BJ (cell line): ENCODE data around the gene ZFP2. TPM values are rescaled to one million over a fixed set of nuclear protein-coding genes. Genes with fewer than 3 reads are reported as not detected.
"Not testable (repeated sequence)": the region's sequence is repeated elsewhere in the genome, so short reads cannot be mapped to it uniquely, and the experiment has no call there.

Experiments used
- CTCF ChIA-PET: fragments of 350-600 bp; formaldehyde crosslinking; extraction: SDS; loops from one replicate; lab custom pipeline; 2021; ENCODE audit warnings: antibody characterized with exemption, inconsistent platforms; lab: Yijun Ruan, JAX
- POLR2A ChIA-PET: fragments of 300-600 bp; sonication (Branson Sonifier 250); formaldehyde crosslinking; extraction: SDS; loops from one replicate; lab custom pipeline; 2021; ENCODE audit warnings: antibody characterized with exemption; lab: Charles Lee
- DNase-seq: peaks from one replicate; pipeline ENCODE4 v3.0.0-alpha.2; 2011; ENCODE audit warnings: low read depth
- H3K27me3 ChIP-seq: 2 replicates; pipeline ENCODE4 v1.6.0; 2011; ENCODE audit warnings: low read length; ENCODE audit not compliant: control insufficient read depth, insufficient read depth
- H3K36me3 ChIP-seq: 2 replicates; pipeline ENCODE4 v1.5.1; 2011; ENCODE audit warnings: low read length; ENCODE audit not compliant: control insufficient read depth, insufficient read depth
- H3K4me3 ChIP-seq: 2 replicates; pipeline ENCODE4 v1.5.1; 2011; ENCODE audit warnings: low read depth, mild to moderate bottlenecking, control low read depth, low read length
- polyA minus RNA-seq: library from RNA; depleted of rRNA, polyadenylated mRNA; stranded (reverse); fragments of >200 nt; gene quantifications from 2 replicates; pipeline ENCODE4 v1.2.3, GENCODE V29; 2011; rRNA and poly(A)+ RNA removed
- polyA plus RNA-seq: library from polyadenylated mRNA; depleted of rRNA; stranded (reverse); fragments of >200 nt; gene quantifications from 2 replicates; pipeline ENCODE4 v1.2.3, GENCODE V29; 2011; rRNA removed
- TF ChIP-seq, protein P1 (sequence below): IDR thresholded peaks from 2 replicates; pipeline ENCODE4 v1.5.1; 2011; ENCODE audit warnings: low read depth, mild to moderate bottlenecking, control low read depth, inconsistent platforms, low read length, moderate library complexity; ENCODE audit not compliant: insufficient read depth

Gene ZFP2
- polyA plus RNA-seq = 0.17 and 0.32 TPM in 2 replicates
- polyA minus RNA-seq = 0.38 TPM in 1 of 2 replicates, not detected in the other

DNA sequence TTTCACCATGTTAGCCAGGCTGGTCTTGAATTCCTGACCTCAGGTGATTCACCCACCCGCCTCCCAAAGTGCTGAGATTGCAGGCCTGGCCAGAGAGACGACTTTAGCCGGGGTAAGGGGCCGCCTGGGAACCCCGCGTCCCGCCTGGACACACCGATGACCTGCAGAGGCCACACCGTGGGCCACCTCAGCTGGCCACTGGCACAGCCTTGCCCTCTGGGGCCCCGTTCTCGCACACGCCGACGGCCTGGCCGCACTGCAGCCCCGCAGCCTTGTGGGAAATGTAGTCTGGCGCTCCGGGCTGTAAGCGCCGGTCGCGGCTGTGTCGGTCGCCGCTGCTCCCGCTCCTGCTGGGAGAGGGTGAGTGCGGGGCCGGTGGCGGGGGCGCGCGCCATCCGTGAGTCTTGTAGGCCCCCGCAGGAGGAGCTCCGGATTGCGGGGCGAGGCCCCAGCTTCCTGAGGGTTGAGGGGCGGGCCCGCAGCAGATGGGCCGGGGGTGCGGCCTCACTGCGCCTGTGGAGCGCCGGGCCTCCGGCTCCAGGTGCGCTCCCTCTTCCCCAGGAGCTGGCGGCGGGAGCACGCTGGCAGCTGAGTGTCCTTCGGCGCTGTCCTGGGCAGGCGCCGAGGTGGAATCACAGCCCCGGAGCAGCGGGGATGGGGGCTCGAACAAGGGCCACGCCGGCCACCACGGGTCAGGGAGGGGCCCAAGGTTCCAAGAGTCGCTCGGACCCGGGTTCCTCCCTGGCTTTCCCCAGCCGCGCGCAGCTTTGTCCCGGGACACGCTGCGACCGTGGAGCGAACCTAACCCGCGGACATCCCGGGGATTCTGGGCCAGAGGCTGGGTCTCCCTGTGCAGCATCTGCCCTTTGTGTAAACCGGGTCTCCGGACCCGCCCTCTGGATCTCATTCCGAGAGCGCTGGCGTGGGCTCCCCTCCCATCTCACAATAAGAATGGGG, at the start of gene ZFP2:
Gene ZFP2, plus strand, starts transcription at position 299 of the 957 bp plus-strand sequence. CDS start 35,401 bp downstream, outside the sequence.
- ChIA-PET CTCF (no interaction called here), POLR2A (interaction anchor here (0.5 kb wide), 1 partner anchor 205 kb away, joined by 4 read pairs; no protein-coding TSS in a partner anchor)
- no peak for DNase-seq
- Histone ChIP-seq H3K27me3 (no peaks in the 10 kb centered on the region), H3K36me3 (no peaks in the 10 kb centered on the region), H3K4me3 (peak within 1 kb of the TSS; percentile 72)
- TF ChIP-seq, protein P1, sequence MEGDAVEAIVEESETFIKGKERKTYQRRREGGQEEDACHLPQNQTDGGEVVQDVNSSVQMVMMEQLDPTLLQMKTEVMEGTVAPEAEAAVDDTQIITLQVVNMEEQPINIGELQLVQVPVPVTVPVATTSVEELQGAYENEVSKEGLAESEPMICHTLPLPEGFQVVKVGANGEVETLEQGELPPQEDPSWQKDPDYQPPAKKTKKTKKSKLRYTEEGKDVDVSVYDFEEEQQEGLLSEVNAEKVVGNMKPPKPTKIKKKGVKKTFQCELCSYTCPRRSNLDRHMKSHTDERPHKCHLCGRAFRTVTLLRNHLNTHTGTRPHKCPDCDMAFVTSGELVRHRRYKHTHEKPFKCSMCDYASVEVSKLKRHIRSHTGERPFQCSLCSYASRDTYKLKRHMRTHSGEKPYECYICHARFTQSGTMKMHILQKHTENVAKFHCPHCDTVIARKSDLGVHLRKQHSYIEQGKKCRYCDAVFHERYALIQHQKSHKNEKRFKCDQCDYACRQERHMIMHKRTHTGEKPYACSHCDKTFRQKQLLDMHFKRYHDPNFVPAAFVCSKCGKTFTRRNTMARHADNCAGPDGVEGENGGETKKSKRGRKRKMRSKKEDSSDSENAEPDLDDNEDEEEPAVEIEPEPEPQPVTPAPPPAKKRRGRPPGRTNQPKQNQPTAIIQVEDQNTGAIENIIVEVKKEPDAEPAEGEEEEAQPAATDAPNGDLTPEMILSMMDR = no peak

DNA sequence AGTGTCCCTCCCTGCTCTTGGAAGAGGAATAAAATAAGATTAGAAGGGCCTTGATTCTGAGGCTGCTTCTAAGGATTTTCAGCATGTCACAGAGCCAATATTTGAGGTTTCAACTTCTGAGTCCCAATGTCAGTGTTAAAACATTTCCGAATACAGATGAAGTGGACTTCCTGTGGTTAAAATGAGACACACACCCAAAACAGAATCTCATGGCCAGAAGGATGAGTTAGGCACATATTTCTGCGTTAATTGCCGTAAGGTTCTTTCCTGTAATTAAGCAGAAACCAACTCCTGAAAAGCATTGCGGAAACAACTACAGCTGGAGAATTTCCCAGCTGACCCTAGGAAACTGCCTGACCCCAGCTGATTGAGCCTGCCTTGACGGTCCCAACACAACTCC, 46.4 kb upstream of the ZFP2 start:
- no peak for DNase-seq
- POLR2A ChIA-PET = no interaction called here
- Histone ChIP-seq H3K4me3 (no peak overlapping the region), H3K27me3 (no peaks in the 10 kb centered on the region), H3K36me3 (no peaks in the 10 kb centered on the region)
- CTCF ChIA-PET = no interaction called here
- TF ChIP-seq, protein P1 = no peak

DNA sequence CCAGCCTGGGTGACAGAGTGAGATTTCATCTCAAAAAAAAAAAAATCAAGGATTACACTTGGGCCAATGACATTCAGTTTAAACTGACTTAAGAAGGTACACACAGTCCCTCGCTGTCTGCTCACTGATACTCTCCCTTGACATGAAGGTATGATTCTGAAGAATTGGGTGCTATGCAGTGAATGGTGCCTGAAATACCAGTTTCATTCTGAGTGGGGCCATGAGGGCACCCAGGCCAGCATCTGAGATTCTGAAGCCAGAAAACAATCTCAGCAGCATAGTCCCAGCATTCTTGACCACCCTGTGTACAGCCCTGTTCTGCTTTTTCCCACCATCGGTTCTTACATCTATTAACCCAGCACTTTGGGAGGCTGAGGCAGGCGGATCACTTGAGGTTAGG, 43.8 kb upstream of the ZFP2 start:
- no peak for DNase-seq
- TF ChIP-seq, protein P1 = no peak
- Histone ChIP-seq H3K4me3 (no peak overlapping the region), H3K27me3 (no peaks in the 10 kb centered on the region), H3K36me3 (no peaks in the 10 kb centered on the region)
- POLR2A ChIA-PET = no interaction called here
- CTCF ChIA-PET = no interaction called here

DNA sequence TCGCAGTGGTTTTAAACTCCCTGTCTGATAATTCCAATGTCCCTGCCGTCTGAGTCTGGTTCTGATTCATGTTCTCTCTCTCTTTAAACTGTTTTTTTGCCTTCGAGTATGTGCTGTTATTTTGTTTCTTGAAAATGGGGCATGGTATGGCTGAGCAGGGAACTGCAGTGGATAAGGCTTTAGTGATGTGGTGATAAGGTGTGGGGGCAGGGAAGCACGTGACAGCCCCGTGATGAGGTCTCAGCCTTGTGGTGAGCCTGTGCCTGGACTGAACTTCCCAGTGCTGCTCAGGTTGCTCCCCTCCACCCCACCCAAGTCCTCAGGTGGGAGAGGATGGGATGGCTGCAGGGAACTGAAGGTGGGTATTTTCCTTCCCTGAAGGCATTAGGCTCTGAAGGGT, 41.4 kb upstream of the ZFP2 start:
- no peak overlapping the region for H3K4me3 ChIP-seq
- DNase-seq = no peak
- TF ChIP-seq, protein P1 = no peak
- no peaks in the 10 kb centered on the region for H3K36me3 ChIP-seq
- no peaks in the 10 kb centered on the region for H3K27me3 ChIP-seq
- ChIA-PET POLR2A (no interaction called here), CTCF (no interaction called here)

DNA sequence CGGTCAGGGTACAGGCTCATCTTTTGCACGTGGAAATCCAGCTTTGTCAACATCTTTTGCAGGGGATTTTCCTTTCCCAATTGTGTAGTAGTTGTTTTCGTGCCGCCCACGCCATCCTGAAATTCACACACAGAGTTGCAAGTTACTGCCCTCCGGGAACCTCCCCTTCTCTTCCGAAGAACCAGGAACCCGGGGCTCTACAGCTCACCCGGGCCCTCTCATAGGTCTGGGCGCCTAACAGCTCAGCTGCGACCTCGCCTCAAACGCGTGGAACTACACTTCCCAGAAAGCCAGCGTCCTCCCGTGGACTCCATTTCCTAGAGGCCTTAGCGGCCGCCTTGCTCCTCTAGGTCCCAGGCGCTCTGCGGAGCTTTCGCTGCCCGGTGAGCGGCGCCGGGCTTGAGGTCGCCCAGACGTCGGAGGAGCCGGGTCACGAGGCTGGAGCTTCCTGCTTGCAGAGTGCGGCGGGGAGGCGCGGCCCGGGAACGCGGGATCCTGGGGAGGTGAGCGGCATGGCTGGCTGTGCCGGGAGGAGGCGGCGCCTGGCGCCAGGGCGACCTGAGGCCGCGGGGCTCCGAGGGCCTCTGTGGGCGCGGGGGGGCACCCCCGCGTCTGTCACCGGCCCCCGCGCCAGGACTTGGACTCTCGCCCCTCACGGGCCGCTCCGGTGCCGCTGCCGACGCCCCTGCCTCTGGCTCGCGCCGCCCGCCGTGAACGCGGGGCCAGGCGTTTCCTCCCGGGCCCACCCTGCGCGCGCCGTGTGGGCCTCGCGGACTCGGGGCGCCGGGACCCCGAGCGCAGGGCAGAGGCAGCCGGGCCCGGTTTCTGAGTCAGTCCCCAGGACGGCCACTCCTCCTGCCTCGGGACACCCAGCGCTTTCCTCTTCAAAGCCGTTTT, 35.8 kb upstream of the ZFP2 start, which contains the start of gene ZNF354B:
Gene ZNF354B, plus strand, starts transcription at position 329 of the 897 bp plus-strand sequence. CDS start 1,095 bp downstream, outside the sequence.
- CTCF ChIA-PET = interaction anchor here (1.2 kb wide), 1 partner anchor 129 kb away, joined by 6 read pairs; no protein-coding TSS in a partner anchor
- POLR2A ChIA-PET = no interaction called here
- TF ChIP-seq, protein P1 = peak; percentile 31
- H3K36me3 ChIP-seq = peaks cover 5% of the 10 kb centered on the region
- peak within 1 kb of the TSS; percentile 64 for H3K4me3 ChIP-seq
- peak; percentile 72 for DNase-seq
- H3K27me3 ChIP-seq = no peaks in the 10 kb centered on the region

DNA sequence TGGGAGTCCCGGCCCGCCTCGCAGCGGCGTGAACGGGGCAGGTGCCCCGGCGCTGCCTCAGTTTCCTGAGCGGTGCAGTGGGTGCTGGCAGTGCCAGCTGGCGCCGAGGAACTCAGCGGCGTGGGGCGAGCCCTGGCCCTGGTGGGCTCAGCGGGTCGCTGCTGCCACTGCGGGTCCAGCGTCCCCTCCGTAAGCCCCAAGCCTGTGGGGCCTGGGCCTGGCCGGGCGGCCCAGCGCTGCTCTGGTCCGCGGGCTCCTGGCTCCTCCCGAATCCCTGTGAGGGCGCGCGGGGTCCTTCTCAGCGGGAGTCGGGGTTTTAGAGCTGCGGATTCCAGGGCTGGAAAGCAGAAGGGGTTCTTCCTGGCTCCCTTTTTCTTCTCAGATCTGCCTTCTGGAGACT, 35.1 kb upstream of the ZFP2 start:
- POLR2A ChIA-PET, H3K36me3 ChIP-seq, H3K27me3 ChIP-seq, DNase-seq, CTCF ChIA-PET: not testable (repeated sequence)
- H3K4me3 ChIP-seq = peak overlapping the region; percentile 64
